IMR-90 (cell line): Measurements from ENCODE around the gene EID3. TPM values are rescaled to one million over a fixed set of nuclear protein-coding genes. Genes with fewer than 3 reads are reported as not detected.

Experiments used
- ATAC-seq: fragments of 200-7000 bp; cut with Tn5 transposase; 2 replicates; pipeline ENCODE4 v1.9.1; 2020; ENCODE audit warnings: low read depth, mild to moderate bottlenecking, moderate library complexity
- BruUV-seq: library from RNA; stranded (reverse); fragments of 400-500 nt; replicated peaks from 2 replicates; lab custom pipeline; 2021; lab: Mats Ljungman, UMichigan
- CTCF ChIA-PET: fragments of 300-600 bp; formaldehyde crosslinking; extraction: SDS; loops from one replicate; lab custom pipeline; 2021; ENCODE audit warnings: antibody characterized with exemption; lab: Yijun Ruan, JAX
- POLR2A ChIA-PET: fragments of 300-600 bp; sonication (Branson Sonifier 250); formaldehyde crosslinking; loops from one replicate; lab custom pipeline; 2022; ENCODE audit warnings: antibody characterized with exemption; ENCODE audit not compliant: unreplicated experiment; lab: Charles Lee
- DNase-seq: peaks from one replicate; pipeline ENCODE4 v3.0.0; 2013
- H2AFZ ChIP-seq: replicated peaks from 2 replicates; pipeline ENCODE3; 2013; ENCODE audit warnings: low read length, mild to moderate bottlenecking; ENCODE audit not compliant: poor library complexity
- H2AK5ac ChIP-seq: 2 replicates; pipeline ENCODE4 v1.6.1; 2013; ENCODE audit warnings: low read depth, low read length, inconsistent platforms
- H2AK9ac ChIP-seq: replicated peaks from 2 replicates; pipeline ENCODE3; 2013; ENCODE audit warnings: mild to moderate bottlenecking, low read depth, low read length, moderate library complexity; ENCODE audit not compliant: poor library complexity
- H2BK120ac ChIP-seq: 2 replicates; pipeline ENCODE4 v1.6.1; 2013; ENCODE audit warnings: low read depth, low read length, inconsistent platforms
- H2BK15ac ChIP-seq: 3 replicates; pipeline ENCODE4 v1.6.1; 2013; ENCODE audit warnings: low read depth, low read length, inconsistent platforms
- H2BK20ac ChIP-seq: 2 replicates; pipeline ENCODE4 v1.6.1; 2013; ENCODE audit warnings: low read depth, mild to moderate bottlenecking, inconsistent platforms, low read length, moderate library complexity
- H2BK5ac ChIP-seq: 2 replicates; pipeline ENCODE4 v1.6.1; 2013; ENCODE audit warnings: mild to moderate bottlenecking, low read depth, low read length, inconsistent platforms; ENCODE audit not compliant: poor library complexity, severe bottlenecking
- H3K14ac ChIP-seq: replicated peaks from 2 replicates; pipeline ENCODE4 v1.6.1; 2013; ENCODE audit warnings: low read depth, low read length, inconsistent platforms
- H3K18ac ChIP-seq: 2 replicates; pipeline ENCODE4 v1.6.1; 2013; ENCODE audit warnings: low read depth, low read length, control low read depth
- H3K23ac ChIP-seq: 2 replicates; pipeline ENCODE4 v1.6.1; 2013; ENCODE audit warnings: low read depth, low read length, inconsistent platforms
- H3K27ac ChIP-seq: 2 replicates; pipeline ENCODE4 v1.5.1; 2013; ENCODE audit warnings: mild to moderate bottlenecking, control low read depth, low read length; ENCODE audit not compliant: insufficient read depth
- H3K27me3 ChIP-seq: 2 replicates; pipeline ENCODE4 v1.6.1; 2013; ENCODE audit warnings: low read length; ENCODE audit not compliant: control insufficient read depth, insufficient read depth
- H3K36me3 ChIP-seq: 2 replicates; pipeline ENCODE4 v1.6.1; 2013; ENCODE audit warnings: low read length, mixed read lengths; ENCODE audit not compliant: control insufficient read depth, insufficient read depth
- H3K4ac ChIP-seq: 2 replicates; pipeline ENCODE4 v1.6.1; 2013; ENCODE audit warnings: low read depth, low read length, inconsistent platforms
- H3K4me1 ChIP-seq: 2 replicates; pipeline ENCODE4 v1.6.1; 2013; ENCODE audit warnings: low read length, mixed read lengths; ENCODE audit not compliant: control insufficient read depth, insufficient read depth
- H3K4me2 ChIP-seq: 2 replicates; pipeline ENCODE4 v1.6.1; 2013; ENCODE audit warnings: low read depth, mild to moderate bottlenecking, control low read depth, low read length, moderate library complexity
- H3K4me3 ChIP-seq: 2 replicates; pipeline ENCODE4 v1.5.1; 2013; ENCODE audit warnings: low read depth, mild to moderate bottlenecking, control low read depth, low read length, moderate library complexity; ENCODE audit not compliant: insufficient read depth
- H3K56ac ChIP-seq: 2 replicates; pipeline ENCODE4 v1.6.1; 2013; ENCODE audit warnings: low read length, inconsistent platforms; ENCODE audit not compliant: insufficient read depth; ENCODE audit errors: extremely low read depth
- H3K79me1 ChIP-seq, 2 experiments: 2 replicates each; pipeline ENCODE4 v1.6.1; 2013; ENCODE audit warnings: low read length in 2 of 2, inconsistent platforms in 1 of 2, low read depth in 1 of 2
- H3K9ac ChIP-seq: 2 replicates; pipeline ENCODE4 v1.6.1; 2013; ENCODE audit warnings: low read depth, low read length, control low read depth
- H3K9me1 ChIP-seq: 2 replicates; pipeline ENCODE4 v1.6.1; 2013; ENCODE audit warnings: low read length, inconsistent platforms; ENCODE audit not compliant: insufficient read depth
- H3K9me3 ChIP-seq: 2 replicates; pipeline ENCODE4 v1.6.1; 2013; ENCODE audit warnings: low read length; ENCODE audit not compliant: control insufficient read depth, insufficient read depth
- H4K20me1 ChIP-seq: 2 replicates; pipeline ENCODE4 v1.6.1; 2013; ENCODE audit warnings: low read length, inconsistent platforms; ENCODE audit not compliant: insufficient read depth
- H4K5ac ChIP-seq: 2 replicates; pipeline ENCODE4 v1.6.1; 2013; ENCODE audit warnings: mild to moderate bottlenecking, low read depth, low read length, control low read depth
- H4K8ac ChIP-seq, 2 experiments: 2 replicates each; pipeline ENCODE4 v1.6.1; 2013; ENCODE audit warnings: low read depth in 2 of 2, low read length in 2 of 2, control low read depth in 1 of 2, inconsistent platforms in 1 of 2
- H4K91ac ChIP-seq: 2 replicates; pipeline ENCODE4 v1.6.1; 2013; ENCODE audit warnings: low read depth, low read length, inconsistent platforms; ENCODE audit not compliant: insufficient read depth
- BHLHE40 ChIP-seq: fragments of 150-350 bp; IDR thresholded peaks from 2 replicates; pipeline ENCODE4 v1.6.1; 2016; ENCODE audit warnings: mild to moderate bottlenecking, low read depth, low read length
- CEBPB ChIP-seq: IDR thresholded peaks from 2 replicates; pipeline ENCODE4 v1.6.1; 2012; ENCODE audit warnings: low read depth, low read length, improper control_type of control experiment
- FOS ChIP-seq: fragments of 150-350 bp; IDR thresholded peaks from 2 replicates; pipeline ENCODE4 v1.6.1; 2016; ENCODE audit warnings: low read depth, low read length
- MXI1 ChIP-seq: IDR thresholded peaks from 2 replicates; pipeline ENCODE4 v1.6.1; 2012; ENCODE audit warnings: low read depth, mild to moderate bottlenecking, low read length, moderate library complexity, borderline replicate concordance
- RCOR1 ChIP-seq: IDR thresholded peaks from 2 replicates; pipeline ENCODE4 v1.6.1; 2012; ENCODE audit warnings: mild to moderate bottlenecking, low read length, improper control_type of control experiment; ENCODE audit not compliant: insufficient replicate concordance
- RFX5 ChIP-seq: IDR thresholded peaks from 2 replicates; pipeline ENCODE4 v1.8.0; 2012; ENCODE audit warnings: low read depth, mild to moderate bottlenecking, low read length, moderate library complexity
- SMC3 ChIP-seq: fragments of 150-350 bp; IDR thresholded peaks from 2 replicates; pipeline ENCODE4 v1.6.1; 2016; ENCODE audit warnings: low read depth, mild to moderate bottlenecking, antibody characterized with exemption, low read length, moderate library complexity
- WGBS, 2 experiments: methylation state at CpG; one replicate each; pipeline versions ENCODE4 v1.1.5 to v1.1.7; 2013; ENCODE audit warnings: missing lambda C conversion rate in 2 of 2; ENCODE audit not compliant: insufficient read length in 1 of 2; ENCODE audit errors: extremely low coverage in 2 of 2; 5-methylcytosine and 5-hydroxymethylcytosine counted together
- dilution Hi-C: fragments of 300-500 bp; cut with HindIII; formaldehyde crosslinking; loops from one replicate; pipeline ENCODE4 v1.14.3; 2018; ENCODE audit warnings: low sequenced_read_pairs; ENCODE audit not compliant: unreplicated experiment
- in situ Hi-C: fragments of 300-500 bp; cut with MboI; formaldehyde crosslinking; loops from 3 replicates; pipeline ENCODE4 v1.14.3; 2019; ENCODE audit warnings: low sequenced_read_pairs, inconsistent platforms, mixed read lengths
- intact Hi-C: fragments of 100-400 bp; cut with micrococcal nuclease; formaldehyde crosslinking; loops from 2 replicates; pipeline ENCODE4 v1.10.0; 2022
- polyA plus RNA-seq, 3 experiments: library from polyadenylated mRNA; depleted of rRNA; stranded (reverse); fragments of >200 nt; gene quantifications; 2 replicates each; pipeline ENCODE4 v1.2.3, GENCODE V29; 2012; ENCODE audit warnings: low replicate concordance in 1 of 3
- total RNA-seq: library from RNA; depleted of rRNA; stranded (reverse); fragments of >200 nt; gene quantifications from 2 replicates; pipeline ENCODE4 v1.2.3, GENCODE V29; 2012

Gene EID3
- total and polyA plus RNA-seq, 2 of the 4 experiments (the other 2 are of a cell fraction) = 2.2 to 4.1 TPM

DNA sequence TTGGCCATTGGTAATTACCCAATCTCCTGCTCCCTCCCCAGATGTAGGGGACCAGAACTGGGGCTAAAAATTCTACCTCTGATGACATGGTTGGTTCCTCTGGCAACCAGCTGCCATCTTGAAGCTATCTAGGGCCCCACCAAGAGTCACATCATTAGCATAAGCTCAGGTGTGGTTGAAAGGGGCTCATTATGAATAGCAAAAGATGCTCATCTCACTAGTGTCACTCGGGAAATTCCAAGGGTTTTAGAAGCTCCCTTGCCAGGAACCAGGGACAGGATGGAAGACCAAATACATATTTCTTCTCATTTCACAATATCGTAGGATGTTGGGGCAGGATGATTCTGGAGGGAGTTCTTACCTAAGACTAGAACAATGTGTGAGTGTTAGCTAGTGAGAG, 38.6 kb downstream of the EID3 start:
- Histone ChIP-seq H4K20me1 (peaks cover 82% of the 10 kb centered on the region), H2BK15ac (no peak overlapping the region), H3K14ac (no peak overlapping the region), H3K36me3 (peaks cover 66% of the 10 kb centered on the region), H4K5ac (no peak overlapping the region), H3K79me1 (peaks cover 46 to 67% of the 10 kb centered on the region in 2 experiments), H3K18ac (no peak overlapping the region), H3K4me3 (no peak overlapping the region), H4K91ac (no peak overlapping the region), H2BK120ac (no peak overlapping the region), H3K56ac (no peak overlapping the region), H2AK9ac (no peak overlapping the region), H4K8ac (no peak overlapping the region), H2BK20ac (no peak overlapping the region), H2AFZ (no peak overlapping the region), H3K4me1 (peaks cover 7% of the 10 kb centered on the region; the same call in 1 of the 2 replicates), H3K27me3 (no peaks in the 10 kb centered on the region), H3K9ac (no peak overlapping the region), H2BK5ac (no peak overlapping the region), H3K4me2 (no peak overlapping the region), H3K4ac (no peak overlapping the region), H3K9me1 (peaks cover 11% of the 10 kb centered on the region), H3K23ac (no peak overlapping the region), H3K27ac (no peak overlapping the region), H3K9me3 (no peaks in the 10 kb centered on the region), H2AK5ac (no peak overlapping the region)
- ATAC-seq (no peak), DNase-seq (no peak)
- intact Hi-C loops = no loop called here
- no peak for TF ChIP-seq FOS
- TF ChIP-seq SMC3 = no peak
- no peak for TF ChIP-seq BHLHE40
- no peak for TF ChIP-seq MXI1
- TF ChIP-seq CEBPB = no peak
- no peak for TF ChIP-seq RFX5
- no peak for TF ChIP-seq RCOR1
- no TSS peak for BruUV-seq
- CTCF ChIA-PET = no interaction called here
- WGBS, 2 experiments = no CpG with 5 or more reads among the region's 2 CpGs
- POLR2A ChIA-PET = no interaction called here
- dilution Hi-C loops = no loop called here
- in situ Hi-C loops = no loop called here
